OCI-LY7 (cell line): ENCODE measurements around the gene GSX2. TPM values are rescaled to one million over a fixed set of nuclear protein-coding genes. Genes with fewer than 3 reads are reported as not detected.

ENCODE experiments used
- BruUV-seq: library from RNA; stranded (reverse); fragments of 400-500 nt; replicated peaks from 2 replicates; lab custom pipeline; 2021; lab: Mats Ljungman, UMichigan
- CTCF ChIA-PET: fragments of 300-600 bp; sonication (Branson Sonifier 250); formaldehyde crosslinking; loops from one replicate; lab custom pipeline; 2022; ENCODE audit warnings: antibody characterized with exemption; ENCODE audit not compliant: unreplicated experiment; lab: Charles Lee
- POLR2A ChIA-PET: fragments of 300-600 bp; sonication (Branson Sonifier 250); formaldehyde crosslinking; loops from one replicate; lab custom pipeline; 2022; ENCODE audit warnings: antibody characterized with exemption; lab: Charles Lee
- DNase-seq: peaks from one replicate; pipeline ENCODE4 v3.0.0-alpha.2; 2015; ENCODE audit warnings: low spot score
- H2AFZ ChIP-seq: fragments of 200-600 bp; sonication (generic), shearing (Covaris generic); 2 replicates; pipeline ENCODE4 v1.6.1; 2014; ENCODE audit warnings: mild to moderate bottlenecking, antibody characterized with exemption, low read length, moderate library complexity
- H3K27ac ChIP-seq: fragments of 200-600 bp; sonication (generic); 2 replicates; pipeline ENCODE4 v1.5.1; 2014; ENCODE audit warnings: mixed run types, low read depth, mild to moderate bottlenecking, moderate library complexity, low read length, inconsistent platforms; ENCODE audit not compliant: poor library complexity, severe bottlenecking
- H3K36me3 ChIP-seq: fragments of 200-600 bp; sonication (generic); 2 replicates; pipeline ENCODE4 v1.6.1; 2014; ENCODE audit warnings: mild to moderate bottlenecking, antibody characterized with exemption, low read length, moderate library complexity, mixed read lengths; ENCODE audit not compliant: insufficient read depth
- H3K4me1 ChIP-seq: fragments of 200-600 bp; sonication (generic); 2 replicates; pipeline ENCODE4 v1.5.1; 2014; ENCODE audit warnings: mild to moderate bottlenecking, low read length; ENCODE audit not compliant: insufficient read depth, poor library complexity, severe bottlenecking
- H3K4me2 ChIP-seq: fragments of 200-600 bp; sonication (generic); 2 replicates; pipeline ENCODE4 v1.6.1; 2014; ENCODE audit warnings: mild to moderate bottlenecking, low read length
- H3K4me3 ChIP-seq: fragments of 200-600 bp; sonication (generic); 2 replicates; pipeline ENCODE4 v1.5.1; 2014; ENCODE audit warnings: mild to moderate bottlenecking, low read depth, low read length; ENCODE audit not compliant: poor library complexity, severe bottlenecking
- H3K79me2 ChIP-seq: fragments of 200-600 bp; sonication (generic); 2 replicates; pipeline ENCODE4 v1.6.1; 2016; ENCODE audit warnings: low read depth, mild to moderate bottlenecking, low read length, moderate library complexity, mixed read lengths; ENCODE audit not compliant: insufficient read depth
- H3K9me2 ChIP-seq: fragments of 200-600 bp; sonication (generic); 2 replicates; pipeline ENCODE4 v1.6.1; 2016; ENCODE audit warnings: mild to moderate bottlenecking, low read length, mixed read lengths; ENCODE audit not compliant: insufficient read depth
- H3K9me3 ChIP-seq: fragments of 200-600 bp; sonication (generic); 2 replicates; pipeline ENCODE4 v1.6.1; 2014; ENCODE audit warnings: mild to moderate bottlenecking, mixed run types, low read length, mixed read lengths
- H4K20me1 ChIP-seq: fragments of 200-600 bp; sonication (generic); 2 replicates; pipeline ENCODE4 v1.6.1; 2014; ENCODE audit warnings: mild to moderate bottlenecking, antibody characterized with exemption, low read length, moderate library complexity, mixed read lengths; ENCODE audit not compliant: insufficient read depth
- EZH2phosphoT487 ChIP-seq: fragments of 200-600 bp; sonication (generic); IDR thresholded peaks from 2 replicates; pipeline ENCODE4 v1.6.1; 2018; ENCODE audit warnings: low read depth, borderline replicate concordance, mild to moderate bottlenecking, mixed run types, antibody characterized with exemption, low read length, moderate library complexity, mixed read lengths
- intact Hi-C: fragments of 100-400 bp; cut with micrococcal nuclease; formaldehyde crosslinking; loops from one replicate; pipeline ENCODE4 v1.10.0; 2022; ENCODE audit not compliant: unreplicated experiment
- total RNA-seq, 2 experiments: library from RNA; depleted of rRNA in 1 of 2; stranded (reverse); fragments of >200 nt in 1 of 2; shearing (Covaris generic) in 1 of 2; gene quantifications; 2 replicates each; pipeline ENCODE4 v1.2.3, GENCODE V29; 2014 to 2022
- TF ChIP-seq, protein P1 (sequence below): fragments of 200-600 bp; sonication (generic); conservative IDR thresholded peaks from 2 replicates; pipeline ENCODE4 v1.5.1; 2014; ENCODE audit warnings: mild to moderate bottlenecking, antibody characterized with exemption, low read length, moderate library complexity, mixed read lengths

GSX2 gene
- total RNA-seq, 2 experiments from 2014 or later = not detected

DNA sequence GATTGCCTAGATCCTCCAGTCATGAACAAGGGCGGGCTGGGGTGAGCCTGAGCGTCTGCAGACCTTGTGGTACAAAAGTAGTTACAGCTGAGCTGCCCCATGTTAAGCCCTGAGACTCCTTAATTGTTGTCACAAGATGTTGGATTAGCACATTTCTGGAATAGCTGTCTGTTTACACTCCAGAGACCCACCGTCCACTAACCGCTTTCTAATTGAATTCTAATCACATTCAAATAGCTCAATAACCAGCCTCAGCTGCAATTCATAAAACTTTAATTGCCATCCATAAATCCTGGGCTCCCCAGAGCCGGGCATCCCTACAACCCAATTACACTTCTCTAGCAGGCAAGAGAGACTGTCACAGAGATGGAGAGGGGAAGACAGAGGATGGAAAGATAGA is 1.6 kb upstream of the GSX2 start:
- Histone ChIP-seq H3K36me3 (no peaks in the 10 kb centered on the region), H3K79me2 (no peaks in the 10 kb centered on the region), H3K4me2 (0 out of 2 replicates have a peak overlapping the region, but pooled peaks have one; percentile 36), H3K4me1 (peaks cover 29% of the 10 kb centered on the region), H3K9me3 (no peaks in the 10 kb centered on the region), H4K20me1 (no peaks in the 10 kb centered on the region), H3K27ac (no peak overlapping the region), H3K4me3 (no peak overlapping the region), H3K9me2 (no peaks in the 10 kb centered on the region), H2AFZ (peak overlapping the region; percentile 77; the same call in 1 of the 2 replicates)
- TF ChIP-seq, protein P1, sequence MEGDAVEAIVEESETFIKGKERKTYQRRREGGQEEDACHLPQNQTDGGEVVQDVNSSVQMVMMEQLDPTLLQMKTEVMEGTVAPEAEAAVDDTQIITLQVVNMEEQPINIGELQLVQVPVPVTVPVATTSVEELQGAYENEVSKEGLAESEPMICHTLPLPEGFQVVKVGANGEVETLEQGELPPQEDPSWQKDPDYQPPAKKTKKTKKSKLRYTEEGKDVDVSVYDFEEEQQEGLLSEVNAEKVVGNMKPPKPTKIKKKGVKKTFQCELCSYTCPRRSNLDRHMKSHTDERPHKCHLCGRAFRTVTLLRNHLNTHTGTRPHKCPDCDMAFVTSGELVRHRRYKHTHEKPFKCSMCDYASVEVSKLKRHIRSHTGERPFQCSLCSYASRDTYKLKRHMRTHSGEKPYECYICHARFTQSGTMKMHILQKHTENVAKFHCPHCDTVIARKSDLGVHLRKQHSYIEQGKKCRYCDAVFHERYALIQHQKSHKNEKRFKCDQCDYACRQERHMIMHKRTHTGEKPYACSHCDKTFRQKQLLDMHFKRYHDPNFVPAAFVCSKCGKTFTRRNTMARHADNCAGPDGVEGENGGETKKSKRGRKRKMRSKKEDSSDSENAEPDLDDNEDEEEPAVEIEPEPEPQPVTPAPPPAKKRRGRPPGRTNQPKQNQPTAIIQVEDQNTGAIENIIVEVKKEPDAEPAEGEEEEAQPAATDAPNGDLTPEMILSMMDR = no peak
- DNase-seq = no peak
- BruUV-seq = no TSS peak
- intact Hi-C loops = no loop called here
- POLR2A ChIA-PET = interaction anchor here (0.7 to 1.4 kb wide), 2 partner anchors 15 to 27 kb away, joined by 3 read pairs; no protein-coding TSS in a partner anchor
- CTCF ChIA-PET = interaction anchor here (1.0 kb wide), 1 partner anchor 13 kb away, joined by 3 read pairs; no protein-coding TSS in a partner anchor

- ChIA-PET CTCF (no interaction called here), POLR2A (interaction anchor here (1.1 kb wide), 1 partner anchor 9 kb away, joined by 5 read pairs; no protein-coding TSS in a partner anchor)
- peak overlapping the region; percentile 36 for H3K4me2 ChIP-seq
- H4K20me1 ChIP-seq = no peaks in the 10 kb centered on the region
- no peaks in the 10 kb centered on the region for H3K9me3 ChIP-seq
- BruUV-seq = no TSS peak
- DNase-seq = no peak
- no peaks in the 10 kb centered on the region for H3K79me2 ChIP-seq
- intact Hi-C loops = no loop called here
- H2AFZ ChIP-seq = peak overlapping the region; percentile 77
- H3K27ac ChIP-seq = no peak overlapping the region
- H3K4me1 ChIP-seq = peaks cover 25% of the 10 kb centered on the region
- TF ChIP-seq EZH2phosphoT487 = no peak
- TF ChIP-seq, protein P1 = no peak
- no peaks in the 10 kb centered on the region for H3K9me2 ChIP-seq
- no peak overlapping the region for H3K4me3 ChIP-seq
- H3K36me3 ChIP-seq = no peaks in the 10 kb centered on the region
Measured at GRCh38 chr4:54099287-54099747, 646 bp upstream of the GSX2 start.

- no peak overlapping the region for H3K27ac ChIP-seq
- POLR2A ChIA-PET = interaction anchor here (1.1 kb wide), 1 partner anchor 10 kb away, joined by 5 read pairs; no protein-coding TSS in a partner anchor
- TF ChIP-seq, protein P1 = no peak
- no peak for TF ChIP-seq EZH2phosphoT487
- H3K79me2 ChIP-seq = no peaks in the 10 kb centered on the region
- no TSS peak for BruUV-seq
- no peak overlapping the region for H2AFZ ChIP-seq
- peaks cover 34% of the 10 kb centered on the region for H3K4me1 ChIP-seq
- H3K4me3 ChIP-seq = no peak overlapping the region
- no peaks in the 10 kb centered on the region for H3K9me3 ChIP-seq
- CTCF ChIA-PET = no interaction called here
- intact Hi-C loops = no loop called here
- no peaks in the 10 kb centered on the region for H3K36me3 ChIP-seq
- DNase-seq = no peak
- H3K9me2 ChIP-seq = no peaks in the 10 kb centered on the region
- H4K20me1 ChIP-seq = no peaks in the 10 kb centered on the region
- H3K4me2 ChIP-seq = no peak overlapping the region
Measured at GRCh38 chr4:54100595-54101189, 729 bp downstream of the GSX2 start.
